ENCODE data around the gene CEACAM16.

The CEACAM16 gene

GRCh38 chr19:44749292-44749691 is 50.3 kb downstream of the CEACAM16 start:
- peak overlapping the region; percentile 70 to 78 for H3K4me3 ChIP-seq (replicated peaks in 1 of 2; ENCODE audit: low read depth in 2 of 2, low read length in 2 of 2)
- no peak for DNase-seq (ENCODE audit: low read depth in 2 of 2)
- no peak for TF ChIP-seq CTCF (IDR thresholded peaks at IDR 0.05; ENCODE audit: low read depth, low read length)

GRCh38 chr19:44749994-44750393 is 51.0 kb downstream of the CEACAM16 start:
- peak overlapping the region; percentile 70 to 78 for H3K4me3 ChIP-seq (replicated peaks in 1 of 2; ENCODE audit: low read depth in 2 of 2, low read length in 2 of 2)
- no peak for TF ChIP-seq CTCF (IDR thresholded peaks at IDR 0.05; ENCODE audit: low read depth, low read length)
- no peak for DNase-seq (ENCODE audit: low read depth in 2 of 2)

GRCh38 chr19:44752123-44752815 is 53.3 kb downstream of the CEACAM16 start:
- no peak for TF ChIP-seq CTCF (IDR thresholded peaks at IDR 0.05; ENCODE audit: low read depth, low read length)
- peak overlapping the region; percentile 13 to 54 for H3K4me3 ChIP-seq (replicated peaks in 1 of 2; ENCODE audit: low read depth in 2 of 2, low read length in 2 of 2)
- DNase-seq (ENCODE audit: low read depth in 2 of 2) = no peak

GRCh38 chr19:44752816-44753625 is 54.1 kb downstream of the CEACAM16 start:
- peak overlapping the region; percentile 44 to 54 for H3K4me3 ChIP-seq (replicated peaks in 1 of 2; ENCODE audit: low read depth in 2 of 2, low read length in 2 of 2)
- DNase-seq (ENCODE audit: low read depth in 2 of 2) = peak; percentile 97 to 99
- peak; percentile 10 for TF ChIP-seq CTCF (IDR thresholded peaks at IDR 0.05; ENCODE audit: low read depth, low read length)

GRCh38 chr19:44753626-44753931 is 54.6 kb downstream of the CEACAM16 start:
- no peak for DNase-seq (ENCODE audit: low read depth in 2 of 2)
- H3K4me3 ChIP-seq (replicated peaks in 1 of 2; ENCODE audit: low read depth in 2 of 2, low read length in 2 of 2) = peak overlapping the region; percentile 44 to 54
- no peak for TF ChIP-seq CTCF (IDR thresholded peaks at IDR 0.05; ENCODE audit: low read depth, low read length)

- TF ChIP-seq CTCF (IDR thresholded peaks at IDR 0.05; ENCODE audit: low read depth, low read length) = no peak
- H3K4me3 ChIP-seq (replicated peaks in 1 of 2; ENCODE audit: low read depth in 2 of 2, low read length in 2 of 2) = peak overlapping the region; percentile 44 to 54
- peak; percentile 89 to 96 for DNase-seq (ENCODE audit: low read depth in 2 of 2)
Observed at GRCh38 chr19:44753932-44754749, 55.2 kb downstream of the CEACAM16 start.
